HEK293T (cell line): ENCODE measurements around the gene AP2S1.

Experiments
- SUZ12 ChIP-seq: fragments of 450-650 bp; IDR thresholded peaks from 2 replicates; pipeline ENCODE4 v1.6.1; 2016; ENCODE audit warnings: mild to moderate bottlenecking
- ZNF384 ChIP-seq: fragments of 450-650 bp; IDR thresholded peaks from 2 replicates; pipeline ENCODE4 v1.6.1; 2016

GRCh38 chr19:46860125-46860845, 9.6 kb upstream of the AP2S1 start:
- TF ChIP-seq SUZ12 (no peak), ZNF384 (no peak)
